ENCODE data around the gene GNB1. TPM values are rescaled to one million over a fixed set of nuclear protein-coding genes. Genes with fewer than 3 reads are reported as not detected.

GNB1 gene
- total and polyA plus RNA-seq, 7 experiments from 2014 or later, result 48.1 to 358 (median 232) TPM

DNA sequence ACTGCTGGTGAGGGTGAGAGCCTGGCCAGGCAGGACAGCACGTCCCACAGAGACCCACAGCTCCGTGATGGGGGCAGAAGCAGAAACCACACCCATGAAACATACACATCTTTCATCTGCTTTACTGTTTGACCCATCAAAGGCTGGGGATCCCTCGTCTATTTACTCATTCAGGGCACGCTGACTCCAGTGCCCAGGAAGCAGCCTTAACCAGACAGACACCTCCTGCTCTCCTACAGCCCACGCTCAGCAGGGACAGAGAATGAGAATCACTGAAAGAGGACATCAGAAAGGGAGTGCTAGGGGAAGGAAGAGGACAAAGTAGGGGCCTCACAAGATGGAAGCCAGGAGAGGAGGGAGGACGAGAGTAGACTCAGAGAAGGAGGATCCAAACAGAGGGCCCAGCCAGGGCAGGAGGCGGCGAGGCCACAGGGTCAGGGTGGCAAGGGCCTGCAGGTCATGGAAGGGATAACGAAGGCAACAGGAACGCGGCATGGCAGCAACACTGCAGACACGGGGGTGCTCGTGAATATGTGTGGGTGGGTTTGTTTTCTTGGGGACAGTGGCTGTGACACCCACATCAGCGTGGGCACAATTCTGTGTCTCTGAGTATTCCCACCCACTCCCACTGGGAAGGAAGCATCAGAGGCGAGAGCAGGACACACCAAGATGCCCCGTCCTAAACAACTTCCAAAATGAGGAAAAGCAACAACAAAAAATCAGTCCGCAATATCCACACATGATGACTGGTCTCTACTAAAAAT lies 97.2 kb downstream of the GNB1 start:
- Histone ChIP-seq H3K9me3 (ENCODE audit: control insufficient read depth in 2 of 3, low read length in 3 of 3) (no peaks in the 10 kb centered on the region), H3K4me1 (ENCODE audit: control insufficient read depth in 2 of 2, insufficient read depth in 2 of 2, low read length in 2 of 2) (no peaks in the 10 kb centered on the region), H3K27ac (ENCODE audit: low read depth, low read length) (no peak overlapping the region), H3K4me3 (ENCODE audit: low read length) (no peak overlapping the region), H3K36me3 (ENCODE audit: control insufficient read depth in 2 of 3, insufficient read depth in 3 of 3, low read length in 3 of 3) (peaks cover 19 to 92% (median 20%) of the 10 kb centered on the region in 3 experiments), H3K27me3 (ENCODE audit: control insufficient read depth in 2 of 2, insufficient read depth in 2 of 2, low read length in 2 of 2) (no peaks in the 10 kb centered on the region)
- Mint-ChIP-seq H3K27me3 (no peaks in the 10 kb centered on the region), H3K9me3 (peaks cover 0 to 4% (median 0%) of the 10 kb centered on the region in 11 donors), H3K4me1 (peaks cover 4 to 15% (median 9%) of the 10 kb centered on the region in 7 donors), H3K27ac (peak overlapping the region in 8 of 9 donors; percentile 18 to 70 (median 34)), H3K36me3 (peaks cover 5 to 50% (median 16%) of the 10 kb centered on the region in 5 donors), H3K4me3 (no peak overlapping the region)
- no peak for ATAC-seq
- DNase-seq, result no peak
- ChIA-PET POLR2A (no interaction called here), CTCF (no interaction called here)
- intact Hi-C loops (cut with micrococcal nuclease), result no loop called here

DNA sequence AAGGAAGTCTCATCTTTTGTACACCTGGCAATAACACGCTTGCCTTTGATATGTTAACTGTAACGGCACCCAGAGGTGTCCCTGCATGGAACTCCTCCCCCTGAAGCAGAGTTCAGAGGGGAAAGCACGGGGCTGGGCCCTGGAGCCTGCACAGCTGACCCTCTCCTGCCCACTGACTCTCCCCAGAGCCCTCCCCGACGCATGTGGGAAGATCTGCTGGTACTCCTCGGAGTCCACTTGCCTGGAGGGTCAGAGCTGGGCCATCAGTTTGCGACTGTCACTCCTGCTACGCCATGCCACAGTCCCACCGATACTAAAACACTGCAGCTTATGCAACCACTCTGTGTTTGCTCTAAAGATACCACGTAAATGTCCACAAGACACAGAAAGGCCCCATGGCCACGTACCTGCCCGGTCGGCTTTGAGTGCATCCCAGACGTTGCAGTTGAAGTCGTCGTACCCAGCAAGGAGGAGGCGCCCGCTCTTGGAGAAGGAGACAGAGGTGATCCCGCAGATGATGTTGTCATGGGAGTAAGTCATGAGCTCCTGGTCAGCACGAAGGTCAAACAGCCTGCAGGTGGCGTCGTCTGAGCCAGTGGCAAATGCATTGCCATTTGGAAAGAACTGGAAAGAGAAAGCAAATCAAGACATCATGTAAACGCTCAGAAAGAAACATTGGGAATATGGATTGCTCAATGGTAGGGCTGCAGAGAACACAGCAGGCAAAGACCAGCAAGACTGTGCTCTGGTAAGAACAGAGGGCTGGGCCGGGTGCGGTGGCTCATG lies 102.0 kb downstream of the GNB1 start:
- Mint-ChIP-seq H3K9me3 (no peaks in the 10 kb centered on the region), H3K27ac (peak overlapping the region in 7 of 9 donors; percentile 3 to 92 (median 72)), H3K4me1 (peaks cover 0 to 10% (median 4%) of the 10 kb centered on the region in 7 donors), H3K4me3 (no peak overlapping the region), H3K27me3 (no peaks in the 10 kb centered on the region), H3K36me3 (peaks cover 7 to 45% (median 23%) of the 10 kb centered on the region in 5 donors)
- H3K9me3 ChIP-seq (ENCODE audit: control insufficient read depth in 2 of 3, low read length in 3 of 3), result no peaks in the 10 kb centered on the region
- no peak overlapping the region for H3K4me3 ChIP-seq (ENCODE audit: low read length)
- ATAC-seq (no peak), DNase-seq (no peak)
- H3K27me3 ChIP-seq (ENCODE audit: control insufficient read depth in 2 of 2, insufficient read depth in 2 of 2, low read length in 2 of 2), result no peaks in the 10 kb centered on the region
- no peaks in the 10 kb centered on the region for H3K4me1 ChIP-seq (ENCODE audit: control insufficient read depth in 2 of 2, insufficient read depth in 2 of 2, low read length in 2 of 2)
- CTCF ChIA-PET, result interaction anchor here (1.3 kb wide), 1 partner anchor 119 kb away, joined by 6 read pairs; no protein-coding TSS in a partner anchor
- peaks cover 31 to 90% (median 39%) of the 10 kb centered on the region in 3 experiments for H3K36me3 ChIP-seq (ENCODE audit: control insufficient read depth in 2 of 3, insufficient read depth in 3 of 3, low read length in 3 of 3)
- POLR2A ChIA-PET, result interaction anchor here (1.4 kb wide), 1 partner anchor 9 kb away, joined by 4 read pairs; no protein-coding TSS in a partner anchor
- intact Hi-C loops (cut with micrococcal nuclease), result no loop called here
- no peak overlapping the region for H3K27ac ChIP-seq (ENCODE audit: low read depth, low read length)

DNA sequence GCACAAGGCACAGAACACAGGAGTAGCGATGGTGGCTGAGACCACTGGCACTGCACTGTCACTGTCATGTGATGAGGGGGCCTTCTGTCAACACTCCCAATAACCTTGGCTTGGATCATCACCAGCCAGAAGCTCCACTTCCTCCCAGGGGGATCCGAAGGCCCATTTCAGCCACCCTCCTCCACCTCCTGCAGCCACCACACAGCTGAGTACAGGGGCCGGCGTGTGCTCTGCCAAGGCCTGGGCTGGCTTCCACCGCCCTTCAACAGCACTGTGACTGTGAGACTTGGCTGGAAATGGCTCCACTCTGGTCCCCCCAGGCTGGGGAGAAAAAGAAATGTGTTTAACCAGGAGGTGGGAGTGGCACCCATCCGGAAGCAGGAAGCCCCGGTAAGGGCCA lies 102.8 kb downstream of the GNB1 start:
- peak overlapping the region in 1 of 9 donors; percentile 47 for H3K27ac Mint-ChIP-seq
- Histone ChIP-seq H3K36me3 (ENCODE audit: control insufficient read depth in 2 of 3, insufficient read depth in 3 of 3, low read length in 3 of 3) (peaks cover 31 to 83% (median 39%) of the 10 kb centered on the region in 3 experiments), H3K4me3 (ENCODE audit: low read length) (no peak overlapping the region), H3K27ac (ENCODE audit: low read depth, low read length) (no peak overlapping the region), H3K9me3 (ENCODE audit: control insufficient read depth in 2 of 3, low read length in 3 of 3) (no peaks in the 10 kb centered on the region), H3K4me1 (ENCODE audit: control insufficient read depth in 2 of 2, insufficient read depth in 2 of 2, low read length in 2 of 2) (peaks cover 4 to 5% of the 10 kb centered on the region in 2 donors), H3K27me3 (ENCODE audit: control insufficient read depth in 2 of 2, insufficient read depth in 2 of 2, low read length in 2 of 2) (no peaks in the 10 kb centered on the region)
- H3K36me3 Mint-ChIP-seq, result peaks cover 7 to 40% (median 16%) of the 10 kb centered on the region in 5 donors
- no peaks in the 10 kb centered on the region for H3K9me3 Mint-ChIP-seq
- DNase-seq (no peak), ATAC-seq (no peak)
- no peak overlapping the region for H3K4me3 Mint-ChIP-seq
- POLR2A ChIA-PET, result no interaction called here
- CTCF ChIA-PET, result no interaction called here
- peaks cover 3 to 11% (median 6%) of the 10 kb centered on the region in 7 donors for H3K4me1 Mint-ChIP-seq
- H3K27me3 Mint-ChIP-seq, result no peaks in the 10 kb centered on the region
- intact Hi-C loops (cut with micrococcal nuclease), result no loop called here

DNA sequence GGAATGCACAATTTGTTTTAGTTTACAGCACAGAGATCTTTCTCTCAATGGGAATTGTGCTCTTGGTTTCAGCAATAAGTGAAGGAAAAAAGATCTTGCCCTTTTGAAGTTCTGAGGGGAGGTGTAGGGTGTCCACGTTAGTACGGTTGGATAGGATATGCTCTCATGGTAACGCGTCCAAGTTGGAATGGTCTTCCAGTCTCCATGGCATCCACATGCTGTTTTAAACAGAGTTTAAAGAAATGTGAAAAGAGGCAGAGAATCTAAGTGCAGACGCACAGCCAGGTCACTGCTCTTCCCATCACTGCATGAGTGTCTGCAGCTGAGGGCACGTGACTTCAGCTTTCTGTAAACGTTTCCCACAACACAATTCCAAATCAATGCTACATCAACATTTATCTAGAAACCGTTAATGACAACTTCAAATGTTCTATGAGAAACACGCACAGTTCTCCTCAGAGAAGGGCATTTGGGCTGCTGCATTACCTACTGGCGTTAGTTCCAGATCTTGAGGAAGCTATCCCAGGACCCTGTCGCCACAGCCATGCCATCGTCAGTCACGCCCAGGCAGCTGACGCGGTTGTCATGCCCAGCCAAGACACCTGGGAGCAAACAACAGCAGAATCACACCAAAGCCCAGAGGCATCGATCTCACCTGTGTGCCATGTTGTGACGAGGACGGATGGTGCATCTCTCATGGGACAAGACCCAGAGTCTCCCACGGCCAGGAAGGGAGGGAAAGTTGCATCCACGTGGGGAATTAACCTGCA lies 103.9 kb downstream of the GNB1 start:
- POLR2A ChIA-PET, result no interaction called here
- Mint-ChIP-seq H3K27ac (peak overlapping the region in 3 of 9 donors; percentile 14 to 40 (median 28)), H3K36me3 (peaks cover 7 to 36% (median 16%) of the 10 kb centered on the region in 5 donors), H3K4me3 (no peak overlapping the region), H3K27me3 (no peaks in the 10 kb centered on the region), H3K9me3 (no peaks in the 10 kb centered on the region), H3K4me1 (peaks cover 7 to 17% (median 13%) of the 10 kb centered on the region in 7 donors)
- no peaks in the 10 kb centered on the region for H3K27me3 ChIP-seq (ENCODE audit: control insufficient read depth in 2 of 2, insufficient read depth in 2 of 2, low read length in 2 of 2)
- CTCF ChIA-PET, result no interaction called here
- H3K4me1 ChIP-seq (ENCODE audit: control insufficient read depth in 2 of 2, insufficient read depth in 2 of 2, low read length in 2 of 2), result peaks cover 13 to 15% of the 10 kb centered on the region in 2 donors
- ATAC-seq, result no peak
- no peaks in the 10 kb centered on the region for H3K9me3 ChIP-seq (ENCODE audit: control insufficient read depth in 2 of 3, low read length in 3 of 3)
- intact Hi-C loops (cut with micrococcal nuclease), result no loop called here
- H3K36me3 ChIP-seq (ENCODE audit: control insufficient read depth in 2 of 3, insufficient read depth in 3 of 3, low read length in 3 of 3), result peaks cover 31 to 72% (median 36%) of the 10 kb centered on the region in 3 experiments
- DNase-seq, result no peak
- no peak overlapping the region for H3K4me3 ChIP-seq (ENCODE audit: low read length)
- no peak overlapping the region for H3K27ac ChIP-seq (ENCODE audit: low read depth, low read length)

DNA sequence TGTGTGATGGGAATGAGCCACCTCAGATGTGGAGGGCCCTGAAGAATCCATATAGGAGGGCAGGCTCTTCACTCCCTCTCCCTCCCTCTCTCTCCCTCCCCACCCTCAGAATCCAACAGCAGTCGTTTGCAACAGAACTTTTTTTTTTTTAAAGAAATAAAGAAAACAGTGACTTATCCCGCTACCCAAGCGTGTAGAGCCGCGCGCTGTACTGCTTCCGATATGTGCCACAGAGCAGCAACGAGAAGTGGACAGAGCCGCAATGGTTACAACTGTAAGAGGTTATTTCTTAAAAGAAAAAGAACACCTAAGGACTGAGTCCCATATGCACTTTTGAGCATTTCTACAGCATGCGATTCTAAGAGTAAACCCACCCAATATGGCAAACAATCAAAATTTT lies 105.2 kb downstream of the GNB1 start:
- peak overlapping the region in 1 of 9 donors; percentile 22 for H3K27ac Mint-ChIP-seq
- peaks cover 7 to 32% (median 16%) of the 10 kb centered on the region in 5 donors for H3K36me3 Mint-ChIP-seq
- H3K27me3 Mint-ChIP-seq, result no peaks in the 10 kb centered on the region
- H3K9me3 Mint-ChIP-seq, result no peaks in the 10 kb centered on the region
- Histone ChIP-seq H3K4me1 (ENCODE audit: control insufficient read depth in 2 of 2, insufficient read depth in 2 of 2, low read length in 2 of 2) (peaks cover 26 to 28% of the 10 kb centered on the region in 2 donors), H3K9me3 (ENCODE audit: control insufficient read depth in 2 of 3, low read length in 3 of 3) (no peaks in the 10 kb centered on the region), H3K36me3 (ENCODE audit: control insufficient read depth in 2 of 3, insufficient read depth in 3 of 3, low read length in 3 of 3) (peaks cover 29 to 61% (median 33%) of the 10 kb centered on the region in 3 experiments), H3K27me3 (ENCODE audit: control insufficient read depth in 2 of 2, insufficient read depth in 2 of 2, low read length in 2 of 2) (no peaks in the 10 kb centered on the region), H3K27ac (ENCODE audit: low read depth, low read length) (no peak overlapping the region), H3K4me3 (ENCODE audit: low read length) (no peak overlapping the region)
- ATAC-seq (no peak), DNase-seq (no peak)
- POLR2A ChIA-PET, result no interaction called here
- H3K4me3 Mint-ChIP-seq, result no peak overlapping the region
- peaks cover 14 to 30% (median 26%) of the 10 kb centered on the region in 7 donors for H3K4me1 Mint-ChIP-seq
- intact Hi-C loops (cut with micrococcal nuclease), result no loop called here
- CTCF ChIA-PET, result no interaction called here

DNA sequence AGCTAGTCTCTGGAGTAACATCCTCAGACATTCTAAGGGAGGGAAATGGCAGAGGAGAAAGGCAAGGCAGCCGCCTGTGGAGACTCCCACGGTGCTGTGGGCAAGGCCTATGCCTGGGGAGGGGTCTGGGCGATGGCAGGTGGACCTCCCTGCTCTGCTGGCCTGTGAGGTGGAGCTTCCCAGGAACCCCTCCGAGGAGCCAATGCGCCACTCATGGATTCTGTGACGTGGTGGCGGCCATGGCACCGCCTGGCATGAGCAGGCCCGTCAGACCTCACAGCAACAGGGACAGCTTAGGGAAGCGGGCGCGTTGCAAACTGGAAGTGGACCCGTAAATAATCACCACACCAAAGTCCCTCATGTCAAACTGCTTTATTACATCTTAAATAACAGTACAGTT lies 106.0 kb downstream of the GNB1 start:
- intact Hi-C loops (cut with micrococcal nuclease), result loop anchor here in 1 of 2 donors (5.0 kb wide), 1 partner anchor 122 kb away; no protein-coding TSS in a partner anchor
- no peak overlapping the region for H3K4me3 Mint-ChIP-seq
- peaks cover 7 to 27% (median 16%) of the 10 kb centered on the region in 5 donors for H3K36me3 Mint-ChIP-seq

More for the DNA sequence above, 106.0 kb downstream of the GNB1 start:
- DNase-seq (no peak), ATAC-seq (no peak)
- no peaks in the 10 kb centered on the region for H3K27me3 Mint-ChIP-seq
- no peak overlapping the region for H3K4me3 ChIP-seq (ENCODE audit: low read length)
- peaks cover 33 to 35% of the 10 kb centered on the region in 2 donors for H3K4me1 ChIP-seq (ENCODE audit: control insufficient read depth in 2 of 2, insufficient read depth in 2 of 2, low read length in 2 of 2)
- H3K27ac ChIP-seq (ENCODE audit: low read depth, low read length), result no peak overlapping the region
- peaks cover 22 to 54% (median 33%) of the 10 kb centered on the region in 3 experiments for H3K36me3 ChIP-seq (ENCODE audit: control insufficient read depth in 2 of 3, insufficient read depth in 3 of 3, low read length in 3 of 3)
- H3K27ac Mint-ChIP-seq, result peak overlapping the region in 3 of 9 donors; percentile 21 to 38 (median 31)
- H3K27me3 ChIP-seq (ENCODE audit: control insufficient read depth in 2 of 2, insufficient read depth in 2 of 2, low read length in 2 of 2), result no peaks in the 10 kb centered on the region
- ChIA-PET CTCF (no interaction called here), POLR2A (no interaction called here)
- no peaks in the 10 kb centered on the region for H3K9me3 Mint-ChIP-seq
- peaks cover 22 to 37% (median 33%) of the 10 kb centered on the region in 7 donors for H3K4me1 Mint-ChIP-seq
- H3K9me3 ChIP-seq (ENCODE audit: control insufficient read depth in 2 of 3, low read length in 3 of 3), result no peaks in the 10 kb centered on the region

All from naive thymus-derived CD4-positive, alpha-beta T cell (primary cell).